GM18951 (cell line): ENCODE data around the gene TIMM44.

Experiments
- POLR2A ChIP-seq: IDR thresholded peaks from 4 replicates; pipeline ENCODE4 v1.6.1; 2011; ENCODE audit warnings: mild to moderate bottlenecking; ENCODE audit not compliant: insufficient read length, insufficient read depth; ENCODE audit errors: extremely low read depth
- in situ Hi-C: fragments of 300-500 bp; cut with MboI; formaldehyde crosslinking; loops from one replicate; pipeline ENCODE4 v1.12.0; 2022; ENCODE audit warnings: low sequenced_read_pairs, mixed read lengths, inconsistent platforms; ENCODE audit not compliant: unreplicated experiment

Gene TIMM44

GRCh38 chr19:7888826-7889217, 54.6 kb downstream of the TIMM44 start:
- in situ Hi-C loops, result no loop called here
- no peak for TF ChIP-seq POLR2A

- in situ Hi-C loops, result no loop called here
- TF ChIP-seq POLR2A, result no peak
These were observed 55.2 kb downstream of the TIMM44 start, which contains the start of gene LRRC8E for GRCh38 chr19:7888145-7888825. Gene LRRC8E, plus strand, starts transcription at chr19:7888510. Its CDS starts 7,094 bp downstream, at chr19:7895604.

- in situ Hi-C loops, result no loop called here
- no peak for TF ChIP-seq POLR2A
These were observed 55.9 kb downstream of the TIMM44 start for GRCh38 chr19:7887408-7888144.

- in situ Hi-C loops, result no loop called here
- no peak for TF ChIP-seq POLR2A
These were observed 57.6 kb downstream of the TIMM44 start for GRCh38 chr19:7885818-7886217.

- no peak for TF ChIP-seq POLR2A
- in situ Hi-C loops, result no loop called here
These were observed 59.5 kb downstream of the TIMM44 start for GRCh38 chr19:7883796-7884570.

- no peak for TF ChIP-seq POLR2A
- in situ Hi-C loops, result no loop called here
These were observed 60.4 kb downstream of the TIMM44 start for GRCh38 chr19:7883105-7883504.

GRCh38 chr19:7881910-7882309, 61.6 kb downstream of the TIMM44 start:
- no peak for TF ChIP-seq POLR2A
- in situ Hi-C loops, result no loop called here

GRCh38 chr19:7879836-7880235, 63.6 kb downstream of the TIMM44 start:
- no peak for TF ChIP-seq POLR2A
- in situ Hi-C loops, result no loop called here

- in situ Hi-C loops, result no loop called here
- no peak for TF ChIP-seq POLR2A
These were observed 64.2 kb downstream of the TIMM44 start for GRCh38 chr19:7879111-7879807.

GRCh38 chr19:7877249-7877836, 66.1 kb downstream of the TIMM44 start:
- in situ Hi-C loops, result no loop called here

More at GRCh38 chr19:7877249-7877836, 66.1 kb downstream of the TIMM44 start:
- no peak for TF ChIP-seq POLR2A
